ENCODE data around the gene DCTN4.

- TF ChIP-seq CTCF (IDR thresholded peaks at IDR 0.05) = no peak
- no peak for TF ChIP-seq POLR2A (IDR thresholded peaks at IDR 0.05)
Observed at GRCh38 chr5:150783422-150783928, 24.7 kb upstream of the DCTN4 start.
